Endothelial cell of umbilical vein (primary cell): ENCODE data around the gene OXLD1. TPM values are rescaled to one million over a fixed set of nuclear protein-coding genes. Genes with fewer than 3 reads are reported as not detected.

Experiments used
- BruUV-seq: library from RNA; stranded (reverse); fragments of 400-500 nt; replicated peaks from 2 replicates; lab custom pipeline; 2021; lab: Mats Ljungman, UMichigan
- CTCF ChIA-PET: fragments of 300-600, 350-600 bp; sonication (Branson Sonifier 250); formaldehyde crosslinking; loops from one replicate; lab custom pipeline; 2021; ENCODE audit warnings: antibody characterized with exemption, inconsistent platforms; lab: Charles Lee
- POLR2A ChIA-PET: fragments of 300-600, 350-600 bp; sonication (Branson Sonifier 250); formaldehyde crosslinking; loops from one replicate; lab custom pipeline; 2021; ENCODE audit warnings: antibody characterized with exemption, inconsistent platforms; lab: Charles Lee
- DNase-seq: peaks from one replicate; pipeline ENCODE4 v3.0.0-alpha.2; 2011; ENCODE audit warnings: low read depth, low spot score
- FAIRE-seq: peaks from 2 replicates; lab custom pipeline; 2011; peaks lifted over from hg19 to GRCh38; lab: Jason Lieb, UNC
- H2AFZ ChIP-seq: 2 replicates; pipeline ENCODE4 v1.6.0; 2012; ENCODE audit warnings: low read depth, low read length, control low read depth, inconsistent platforms
- H3K27ac ChIP-seq: 2 replicates; pipeline ENCODE4 v1.5.1; 2011; ENCODE audit warnings: low read depth, mild to moderate bottlenecking, control low read depth, low read length, moderate library complexity; ENCODE audit not compliant: insufficient read depth
- H3K27me3 ChIP-seq, 2 experiments: 2 replicates each; pipeline versions ENCODE4 v1.6.0 to v1.6.1; 2011; ENCODE audit warnings: low read length in 2 of 2, mixed read lengths in 1 of 2; ENCODE audit not compliant: control insufficient read depth in 2 of 2, insufficient read depth in 2 of 2
- H3K36me3 ChIP-seq, 2 experiments: 2 replicates in 1 of 2; 3 replicates in 1 of 2; pipeline ENCODE4 v1.5.1; 2011; ENCODE audit warnings: low read length in 2 of 2, mild to moderate bottlenecking in 1 of 2, moderate library complexity in 1 of 2; ENCODE audit not compliant: control insufficient read depth in 2 of 2, insufficient read depth in 2 of 2; ENCODE audit errors: extremely low read depth in 1 of 2
- H3K4me1 ChIP-seq: 3 replicates; pipeline ENCODE4 v1.5.1; 2011; ENCODE audit warnings: mild to moderate bottlenecking, low read length; ENCODE audit not compliant: control insufficient read depth, insufficient read depth; ENCODE audit errors: extremely low read depth
- H3K4me2 ChIP-seq: 2 replicates; pipeline ENCODE4 v1.6.1; 2011; ENCODE audit warnings: low read length, control low read depth, mixed read lengths; ENCODE audit not compliant: insufficient read depth
- H3K4me3 ChIP-seq, 3 experiments: fragments of 200-600 bp in 1 of 3; sonication (generic), shearing (Covaris generic) in 1 of 3; replicated peaks in 1 of 3; 2 replicates each; pipeline ENCODE4 v1.5.1; 2011 to 2016; ENCODE audit warnings: control low read depth in 3 of 3, low read length in 3 of 3, mild to moderate bottlenecking in 2 of 3, inconsistent platforms in 1 of 3, low read depth in 1 of 3, moderate library complexity in 1 of 3; ENCODE audit not compliant: insufficient read depth in 1 of 3
- H3K79me2 ChIP-seq: 2 replicates; pipeline ENCODE4 v1.6.0; 2012; ENCODE audit warnings: low read length, inconsistent platforms; ENCODE audit not compliant: control insufficient read depth, insufficient read depth
- H3K9ac ChIP-seq: replicated peaks from 2 replicates; pipeline ENCODE3; 2011; ENCODE audit warnings: low read length, control low read depth; ENCODE audit not compliant: insufficient read depth; ENCODE audit errors: extremely low read depth
- H3K9me1 ChIP-seq: replicated peaks from 3 replicates; pipeline ENCODE4 v1.6.0; 2011; ENCODE audit warnings: mild to moderate bottlenecking, low read length; ENCODE audit not compliant: control insufficient read depth, insufficient read depth; ENCODE audit errors: extremely low read depth
- H3K9me3 ChIP-seq: replicated peaks from 2 replicates; pipeline ENCODE4 v1.5.1; 2012; ENCODE audit warnings: low read length, inconsistent platforms; ENCODE audit not compliant: control insufficient read depth, insufficient read depth
- H4K20me1 ChIP-seq: replicated peaks from 2 replicates; pipeline ENCODE3; 2011; ENCODE audit warnings: mild to moderate bottlenecking, low read length; ENCODE audit not compliant: control insufficient read depth, insufficient read depth; ENCODE audit errors: extremely low read depth
- CTCF ChIP-seq, 2 donors: IDR thresholded peaks; 1 replicate in 1 of 2; 2 replicates in 1 of 2; pipeline ENCODE4 v1.5.1; 2011; ENCODE audit warnings: low read length in 2 of 2, mild to moderate bottlenecking in 2 of 2, moderate library complexity in 2 of 2, control low read depth in 1 of 2, inconsistent platforms in 1 of 2, low read depth in 1 of 2; ENCODE audit not compliant: insufficient read depth in 1 of 2; ENCODE audit errors: extremely low read depth in 1 of 2
- EZH2 ChIP-seq: IDR thresholded peaks from 2 replicates; pipeline ENCODE4 v1.6.1; 2012; ENCODE audit warnings: borderline replicate concordance, low read depth, mild to moderate bottlenecking, moderate library complexity, low read length, inconsistent platforms; ENCODE audit not compliant: severe bottlenecking
- FOS ChIP-seq: IDR thresholded peaks from 2 replicates; pipeline ENCODE4 v1.6.1; 2011; ENCODE audit warnings: mild to moderate bottlenecking, low read length, moderate library complexity, borderline replicate concordance; ENCODE audit not compliant: insufficient read depth
- GATA2 ChIP-seq: IDR thresholded peaks from 2 replicates; pipeline ENCODE4 v1.7.0; 2011; ENCODE audit warnings: low read depth, mild to moderate bottlenecking, moderate library complexity, mixed read lengths, low read length; ENCODE audit not compliant: insufficient read length, insufficient read depth
- JUN ChIP-seq: IDR thresholded peaks from 2 replicates; pipeline ENCODE4 v1.6.1; 2011; ENCODE audit warnings: borderline replicate concordance, low read depth; ENCODE audit not compliant: insufficient read length, insufficient read depth
- MAX ChIP-seq: IDR thresholded peaks from 2 replicates; pipeline ENCODE4 v1.6.1; 2011; ENCODE audit not compliant: insufficient read depth, insufficient read length
- MYC ChIP-seq: IDR thresholded peaks from one replicate; pipeline ENCODE4 v1.6.1; 2011; ENCODE audit warnings: mild to moderate bottlenecking, low read depth, low read length
- POLR2A ChIP-seq: IDR thresholded peaks from 2 replicates; pipeline ENCODE4 v1.6.1; 2012; ENCODE audit warnings: low read depth, mild to moderate bottlenecking, control low read depth, low read length
- POLR2AphosphoS5 ChIP-seq: IDR thresholded peaks from 2 replicates; pipeline ENCODE4 v1.6.1; 2012; ENCODE audit warnings: low read depth, mild to moderate bottlenecking, control low read depth, low read length, moderate library complexity; ENCODE audit not compliant: insufficient read depth
- dilution Hi-C: fragments of 300-500 bp; cut with MboI; formaldehyde crosslinking; loops from one replicate; pipeline ENCODE4 v1.15.0; 2019; ENCODE audit warnings: low sequenced_read_pairs; ENCODE audit not compliant: extremely low pct_ligation_motif_present
- intact Hi-C: fragments of 100-400 bp; cut with micrococcal nuclease; formaldehyde crosslinking; loops from one replicate; pipeline ENCODE4 v1.10.0; 2022
- polyA plus RNA-seq, 4 experiments: library from polyadenylated mRNA; depleted of rRNA in 3 of 4; stranded (reverse) in 3 of 4; unstranded in 1 of 4; fragments of >200 nt; gene quantifications; 2 replicates each; pipeline versions ENCODE4 v1.2.1 to v1.2.3, GENCODE V29; 2011 to 2012; ENCODE audit warnings: missing spikeins in 1 of 4
- total RNA-seq: library from RNA; stranded (reverse); gene quantifications from 2 replicates; pipeline ENCODE4 v1.2.3, GENCODE V29; 2021

The OXLD1 gene
- total and polyA plus RNA-seq, 2 donors (not counting 3 experiments of a cell fraction or from before 2014, with no cell fraction given): 20.1 to 35.2 TPM

- intact Hi-C loops: no loop called here
- Histone ChIP-seq H3K9ac (no peak overlapping the region), H3K9me1 (no peaks in the 10 kb centered on the region), H2AFZ (no peak overlapping the region), H3K27me3 (peaks cover 18 to 22% of the 10 kb centered on the region in 2 experiments), H4K20me1 (no peaks in the 10 kb centered on the region), H3K4me1 (no peaks in the 10 kb centered on the region), H3K4me3 (no peak overlapping the region), H3K79me2 (no peaks in the 10 kb centered on the region), H3K9me3 (no peaks in the 10 kb centered on the region), H3K36me3 (no peaks in the 10 kb centered on the region), H3K4me2 (no peak overlapping the region), H3K27ac (no peak overlapping the region)
- BruUV-seq: no TSS peak
- FAIRE-seq: no peak
- TF ChIP-seq JUN (no peak), MAX (no peak), MYC (no peak), POLR2AphosphoS5 (no peak), EZH2 (no peak), CTCF (IDR thresholded peaks at IDR 0.05; ENCODE audit: extremely low read depth in 1 of 2, insufficient read depth in 1 of 2, low read depth in 1 of 2, low read length in 2 of 2) (no peak), POLR2A (no peak), GATA2 (no peak), FOS (no peak)
- no peak for DNase-seq
- CTCF ChIA-PET: no interaction called here
- dilution Hi-C loops: no loop called here
- POLR2A ChIA-PET: interaction anchor here (0.6 kb wide), 1 partner anchor 18 kb away, joined by 4 read pairs; no protein-coding TSS in a partner anchor
Measured at GRCh38 chr17:81644976-81645952, 21.1 kb downstream of the OXLD1 start.
